Loucy (cell line): ENCODE measurements around the gene ANKRD13A.

ENCODE experiments used
- H2AFZ ChIP-seq: fragments of 200-600 bp; sonication (generic); 2 replicates; pipeline ENCODE4 v1.6.0; 2016; ENCODE audit warnings: antibody characterized with exemption, mild to moderate bottlenecking, low read length, moderate library complexity
- H3F3A ChIP-seq: fragments of 200-600 bp; 2 replicates; pipeline ENCODE4 v1.6.0; 2016; ENCODE audit warnings: antibody characterized with exemption, low read depth, mild to moderate bottlenecking
- H3K27me3 ChIP-seq: fragments of 200-600 bp; sonication (generic); 2 replicates; pipeline ENCODE4 v1.6.1; 2014; ENCODE audit warnings: low read length, mild to moderate bottlenecking; ENCODE audit not compliant: insufficient read depth, poor library complexity, severe bottlenecking
- H3K36me3 ChIP-seq: fragments of 200-600 bp; sonication (generic); 2 replicates; pipeline ENCODE4 v1.6.1; 2016; ENCODE audit warnings: low read length; ENCODE audit not compliant: insufficient read depth
- H3K4me1 ChIP-seq: fragments of 200-600 bp; sonication (generic); 2 replicates; pipeline ENCODE4 v1.5.1; 2014; ENCODE audit warnings: low read length, mild to moderate bottlenecking; ENCODE audit not compliant: insufficient read depth, poor library complexity, severe bottlenecking
- H3K4me2 ChIP-seq: fragments of 200-600 bp; sonication (generic); 2 replicates; pipeline ENCODE4 v1.6.0; 2014; ENCODE audit warnings: antibody characterized with exemption, low read length, low read depth, mild to moderate bottlenecking; ENCODE audit not compliant: poor library complexity, severe bottlenecking
- H3K4me3 ChIP-seq: fragments of 200-600 bp; sonication (generic); 2 replicates; pipeline ENCODE4 v1.5.1; 2014; ENCODE audit warnings: low read length, mild to moderate bottlenecking, mixed read lengths; ENCODE audit not compliant: poor library complexity, severe bottlenecking
- H3K79me2 ChIP-seq: fragments of 200-600 bp; sonication (generic); 2 replicates; pipeline ENCODE4 v1.6.1; 2014; ENCODE audit warnings: low read length; ENCODE audit not compliant: insufficient read depth
- H3K9ac ChIP-seq: fragments of 200-600 bp; sonication (generic); 2 replicates; pipeline ENCODE4 v1.6.0; 2014; ENCODE audit warnings: mild to moderate bottlenecking, low read depth, low read length, moderate library complexity; ENCODE audit not compliant: poor library complexity, severe bottlenecking
- H3K9me2 ChIP-seq: fragments of 200-600 bp; sonication (generic); replicated peaks from 2 replicates; pipeline ENCODE4 v1.6.1; 2016; ENCODE audit warnings: low read depth, low read length, mixed read lengths
- H3K9me3 ChIP-seq: fragments of 200-600 bp; sonication (generic); 2 replicates; pipeline ENCODE4 v1.6.1; 2014; ENCODE audit warnings: mild to moderate bottlenecking, antibody characterized with exemption, low read length, low read depth; ENCODE audit not compliant: insufficient read depth
- H4K20me1 ChIP-seq: fragments of 200-600 bp; sonication (generic); 2 replicates; pipeline ENCODE4 v1.6.0; 2014; ENCODE audit warnings: antibody characterized with exemption, low read length, mild to moderate bottlenecking; ENCODE audit not compliant: insufficient read depth, poor library complexity, severe bottlenecking
- CTCF ChIP-seq: fragments of 200-600 bp; sonication (generic); conservative IDR thresholded peaks from 2 replicates; pipeline ENCODE4 v1.5.1; 2014; ENCODE audit warnings: mild to moderate bottlenecking, antibody characterized with exemption, low read length
- EZH2phosphoT487 ChIP-seq: fragments of 200-600 bp; IDR thresholded peaks from 2 replicates; pipeline ENCODE4 v1.6.1; 2018; ENCODE audit warnings: antibody characterized with exemption, mild to moderate bottlenecking, moderate library complexity, borderline replicate concordance

The ANKRD13A gene

GRCh38 chr12:109953656-109954055 lies 45.6 kb upstream of the ANKRD13A start:
- no peaks in the 10 kb centered on the region for H3F3A ChIP-seq
- no peak overlapping the region for H3K9ac ChIP-seq
- no peak for TF ChIP-seq CTCF
- TF ChIP-seq EZH2phosphoT487: no peak
- H3K27me3 ChIP-seq: no peaks in the 10 kb centered on the region
- H3K4me2 ChIP-seq: no peak overlapping the region
- no peak overlapping the region for H3K4me3 ChIP-seq
- H3K9me3 ChIP-seq: no peaks in the 10 kb centered on the region
- H3K4me1 ChIP-seq: no peaks in the 10 kb centered on the region
- H4K20me1 ChIP-seq: no peaks in the 10 kb centered on the region
- no peak overlapping the region for H2AFZ ChIP-seq
- peaks cover 73% of the 10 kb centered on the region for H3K36me3 ChIP-seq
- no peaks in the 10 kb centered on the region for H3K79me2 ChIP-seq
- H3K9me2 ChIP-seq: no peaks in the 10 kb centered on the region

- Histone ChIP-seq H3K79me2 (no peaks in the 10 kb centered on the region), H3K9me2 (no peaks in the 10 kb centered on the region), H3K9ac (no peak overlapping the region), H3K4me1 (peaks cover 3% of the 10 kb centered on the region), H3K9me3 (no peaks in the 10 kb centered on the region), H3K36me3 (peaks cover 72% of the 10 kb centered on the region; the same call in 1 of the 2 replicates), H3F3A (no peaks in the 10 kb centered on the region; the same call in 1 of the 2 replicates), H4K20me1 (no peaks in the 10 kb centered on the region), H3K4me2 (no peak overlapping the region), H3K27me3 (no peaks in the 10 kb centered on the region), H3K4me3 (no peak overlapping the region), H2AFZ (no peak overlapping the region)
- TF ChIP-seq EZH2phosphoT487 (no peak), CTCF (no peak)
Measured at GRCh38 chr12:109958374-109958773, 40.9 kb upstream of the ANKRD13A start.

DNA sequence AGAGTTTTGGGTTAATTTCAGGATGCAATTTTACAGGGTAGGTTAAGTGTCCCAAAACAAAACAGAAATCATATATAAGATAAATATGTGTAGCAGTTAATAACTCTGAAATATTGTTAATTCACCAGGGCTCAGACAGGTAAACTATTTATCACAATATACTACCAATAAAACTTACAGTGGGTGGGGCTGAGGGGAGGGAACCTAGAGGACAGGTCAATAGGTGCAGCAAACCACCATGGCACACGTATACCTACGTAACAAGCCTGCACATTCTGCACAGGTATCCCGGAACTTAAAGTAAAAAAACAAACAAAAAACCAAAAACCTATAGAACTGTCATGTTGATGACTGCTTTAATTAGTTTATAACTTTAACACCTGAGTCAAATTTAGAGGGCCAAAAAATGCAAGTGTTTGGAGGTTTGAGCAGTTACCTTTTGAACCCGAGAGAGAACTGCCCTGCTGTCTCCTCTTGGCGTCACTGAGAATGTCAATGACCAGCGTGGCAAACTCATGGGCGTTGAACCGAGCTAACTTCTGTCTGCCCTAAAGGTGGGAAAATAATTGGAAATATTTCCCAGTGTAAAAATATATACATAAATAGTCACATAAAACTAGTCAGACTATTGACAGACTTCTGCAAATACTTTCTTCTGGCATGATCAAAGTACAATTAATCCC lies 39.7 kb upstream of the ANKRD13A start:
- H3K36me3 ChIP-seq: peaks cover 78% of the 10 kb centered on the region; the same call in 1 of the 2 replicates

More for the DNA sequence above, 39.7 kb upstream of the ANKRD13A start:
- Histone ChIP-seq H3K4me2 (no peak overlapping the region), H3K27me3 (no peaks in the 10 kb centered on the region), H3K9me2 (no peaks in the 10 kb centered on the region), H3K9ac (no peak overlapping the region), H3F3A (peaks cover 4% of the 10 kb centered on the region; the same call in 1 of the 2 replicates), H3K79me2 (no peaks in the 10 kb centered on the region), H4K20me1 (no peaks in the 10 kb centered on the region), H3K9me3 (no peaks in the 10 kb centered on the region), H2AFZ (no peak overlapping the region), H3K4me1 (peaks cover 15% of the 10 kb centered on the region), H3K4me3 (no peak overlapping the region)
- TF ChIP-seq EZH2phosphoT487 (no peak), CTCF (no peak)
